HepG2 (cell line): ENCODE data around the gene DDR2. TPM values are rescaled to one million over a fixed set of nuclear protein-coding genes. Genes with fewer than 3 reads are reported as not detected.

Source experiments
- ATAC-seq: fragments of 200-7000 bp; cut with Tn5 transposase; 3 replicates; pipeline ENCODE4 v1.9.1; 2020; ENCODE audit warnings: mild to moderate bottlenecking, moderate library complexity
- BruUV-seq: library from RNA; stranded (reverse); fragments of 400-500 nt; replicated peaks from 2 replicates; lab custom pipeline; 2021; lab: Mats Ljungman, UMichigan
- CTCF ChIA-PET: fragments of 300-600 bp; formaldehyde crosslinking; extraction: SDS; loops from one replicate; lab custom pipeline; 2021; ENCODE audit warnings: low total read pairs, inconsistent platforms, low intra/inter-chr PET ratio; lab: Yijun Ruan, JAX
- POLR2A ChIA-PET: fragments of 350-600 bp; sonication (Branson Sonifier 250); formaldehyde crosslinking; loops from one replicate; lab custom pipeline; 2020; ENCODE audit warnings: antibody characterized with exemption, inconsistent platforms; lab: Yijun Ruan, JAX
- DNase-seq: peaks from one replicate; pipeline ENCODE4 v3.0.0-alpha.2; 2015; ENCODE audit warnings: low spot score
- FAIRE-seq: peaks from 3 replicates; lab custom pipeline; 2011; peaks lifted over from hg19 to GRCh38; lab: Jason Lieb, UNC
- H2AFZ ChIP-seq: one replicate; pipeline ENCODE4 v1.6.1; 2011; ENCODE audit warnings: low read length, inconsistent platforms
- H3K27ac ChIP-seq: fragments of 300-600 bp; 3 replicates; pipeline ENCODE4 v1.8.0; 2011; ENCODE audit warnings: mixed run types, mild to moderate bottlenecking, mixed read lengths, low read length, inconsistent platforms; ENCODE audit not compliant: insufficient read depth; ENCODE audit errors: extremely low read length
- H3K27me3 ChIP-seq, 2 experiments: fragments of 200-600 bp in 1 of 2; 2 replicates in 1 of 2; 3 replicates in 1 of 2; pipeline versions ENCODE4 v1.6.0 to v1.8.0; 2011; ENCODE audit warnings: low read length in 2 of 2, mild to moderate bottlenecking in 2 of 2, moderate library complexity in 2 of 2, inconsistent platforms in 1 of 2; ENCODE audit not compliant: insufficient read depth in 2 of 2, control insufficient read depth in 1 of 2
- H3K36me3 ChIP-seq, 2 experiments: fragments of 200-600 bp in 1 of 2; replicated peaks in 1 of 2; 2 replicates in 1 of 2; 3 replicates in 1 of 2; pipeline versions ENCODE4 v1.5.1 to v1.8.0; 2011; ENCODE audit warnings: low read length in 2 of 2, inconsistent platforms in 1 of 2; ENCODE audit not compliant: insufficient read depth in 2 of 2, control insufficient read depth in 1 of 2
- H3K4me1 ChIP-seq: 2 replicates; pipeline ENCODE4 v1.5.1; 2012; ENCODE audit warnings: low read length, inconsistent platforms; ENCODE audit not compliant: insufficient read depth
- H3K4me2 ChIP-seq: 2 replicates; pipeline ENCODE4 v1.6.0; 2011; ENCODE audit warnings: low read depth, low read length, inconsistent platforms
- H3K4me3 ChIP-seq, 3 experiments: fragments of 200-600 bp in 1 of 3; sonication (generic), shearing (Covaris generic) in 1 of 3; replicated peaks in 1 of 3; 2 replicates each; pipeline ENCODE4 v1.5.1; 2011 to 2016; ENCODE audit warnings: low read length in 3 of 3, inconsistent platforms in 2 of 3, low read depth in 2 of 3, mild to moderate bottlenecking in 2 of 3, control low read depth in 1 of 3, mixed read lengths in 1 of 3; ENCODE audit not compliant: insufficient read depth in 1 of 3
- H3K79me2 ChIP-seq: one replicate; pipeline ENCODE4 v1.6.1; 2011; ENCODE audit warnings: low read length, inconsistent platforms; ENCODE audit not compliant: insufficient read depth
- H3K9ac ChIP-seq: 2 replicates; pipeline ENCODE4 v1.6.0; 2011; ENCODE audit warnings: mild to moderate bottlenecking, low read depth, low read length, inconsistent platforms; ENCODE audit not compliant: insufficient read depth
- H3K9me3 ChIP-seq: 2 replicates; pipeline ENCODE4 v1.5.1; 2012; ENCODE audit warnings: mild to moderate bottlenecking, low read length
- H4K20me1 ChIP-seq: 2 replicates; pipeline ENCODE4 v1.6.0; 2011; ENCODE audit warnings: inconsistent platforms, mild to moderate bottlenecking, low read length, moderate library complexity; ENCODE audit not compliant: insufficient read depth
- DMAP1 ChIP-seq: IDR thresholded peaks from 2 replicates; pipeline ENCODE4 v1.6.1; 2016
- GTF3A ChIP-seq: sonication (generic); formaldehyde crosslinking; conservative IDR thresholded peaks from 2 replicates; pipeline ENCODE4 v1.4.0; 2020; ENCODE audit warnings: mild to moderate bottlenecking, missing genetic modification reagents
- HOXA5 ChIP-seq: sonication (generic); formaldehyde crosslinking; IDR thresholded peaks from 2 replicates; pipeline ENCODE4 v1.4.0; 2020; ENCODE audit warnings: missing genetic modification reagents
- JARID2 ChIP-seq: sonication (generic); formaldehyde crosslinking; IDR thresholded peaks from 2 replicates; pipeline ENCODE4 v1.8.1; 2023; ENCODE audit warnings: missing genetic modification reagents, inconsistent platforms; ENCODE audit not compliant: insufficient replicate concordance
- KAT7 ChIP-seq: IDR thresholded peaks from 2 replicates; pipeline ENCODE4 v1.6.1; 2018; ENCODE audit warnings: borderline replicate concordance, missing compliant biosample characterization
- KDM4B ChIP-seq: sonication (generic); formaldehyde crosslinking; IDR thresholded peaks from 2 replicates; pipeline ENCODE4 v1.4.0; 2020; ENCODE audit warnings: missing genetic modification reagents
- NFIB ChIP-seq: sonication (generic); formaldehyde crosslinking; IDR thresholded peaks from 2 replicates; pipeline ENCODE4 v1.9.0; 2021; ENCODE audit warnings: missing genetic modification reagents, mild to moderate bottlenecking, borderline replicate concordance
- PRPF4 ChIP-seq: fragments of 200-400 bp; formaldehyde crosslinking; IDR thresholded peaks from 2 replicates; pipeline ENCODE4 v1.6.1; 2016; ENCODE audit warnings: low read length, low read depth; ENCODE audit not compliant: poor library complexity, severe bottlenecking
- RCOR2 ChIP-seq: IDR thresholded peaks from 2 replicates; pipeline ENCODE4 v1.6.1; 2016; ENCODE audit warnings: missing biosample characterization, missing genetic modification reagents
- REPIN1 ChIP-seq: sonication (generic); formaldehyde crosslinking; IDR thresholded peaks from 2 replicates; pipeline ENCODE4 v1.8.0; 2022; ENCODE audit warnings: missing genetic modification reagents, low read depth, mild to moderate bottlenecking, borderline replicate concordance
- STAT5B ChIP-seq: sonication (generic); formaldehyde crosslinking; IDR thresholded peaks from 2 replicates; pipeline ENCODE4 v1.4.0; 2020; ENCODE audit warnings: missing genetic modification reagents
- ZFP62 ChIP-seq: sonication (generic); formaldehyde crosslinking; IDR thresholded peaks from 2 replicates; pipeline ENCODE4 v1.4.0; 2020; ENCODE audit warnings: missing genetic modification reagents
- ZNF12 ChIP-seq: sonication (generic); formaldehyde crosslinking; IDR thresholded peaks from 2 replicates; pipeline ENCODE4 v1.5.0; 2020; ENCODE audit warnings: missing genetic modification reagents
- ZNF234 ChIP-seq: sonication (generic); formaldehyde crosslinking; conservative IDR thresholded peaks from 2 replicates; pipeline ENCODE4 v1.5.1; 2020; ENCODE audit warnings: mild to moderate bottlenecking, missing genetic modification reagents
- ZNF839 ChIP-seq: sonication (generic); formaldehyde crosslinking; IDR thresholded peaks from 2 replicates; pipeline ENCODE4 v1.4.0; 2020; ENCODE audit warnings: missing genetic modification reagents, mild to moderate bottlenecking, borderline replicate concordance
- WGBS: methylation state at CpG from one replicate; pipeline ENCODE4 v1.1.6; 2017; ENCODE audit warnings: low lambda C conversion rate; 5-methylcytosine and 5-hydroxymethylcytosine counted together
- in situ Hi-C: cut with HindIII; loops from 2 replicates; pipeline ENCODE4 v1.10.0; 2017; ENCODE audit warnings: low pct_unique_long_range_greater_than_20kb; ENCODE audit not compliant: extremely low pct_ligation_motif_present
- intact Hi-C: fragments of 100-400 bp; cut with micrococcal nuclease; formaldehyde crosslinking; loops from one replicate; pipeline ENCODE4 v1.10.0; 2022; ENCODE audit not compliant: unreplicated experiment
- polyA plus RNA-seq, 8 experiments: library from polyadenylated mRNA; depleted of rRNA in 3 of 8; stranded (reverse) in 7 of 8; unstranded in 1 of 8; fragments of >200 nt; fragmentation: Illumina TruSeq in 4 of 8; extraction: Trizol in 4 of 8; gene quantifications; 2 replicates each; pipeline versions ENCODE4 v1.2.1 to v1.2.3, GENCODE V29; 2011 to 2016; ENCODE audit warnings: low read depth in 4 of 8, missing spikeins in 1 of 8, mixed read lengths in 1 of 8; ENCODE audit not compliant: insufficient read depth in 1 of 8
- total RNA-seq, 5 experiments: library from RNA; depleted of rRNA; stranded (reverse); fragments of >200 nt; fragmentation: Illumina TruSeq; extraction: Trizol; gene quantifications; 2 replicates each; pipeline ENCODE4 v1.2.3, GENCODE V29; 2016; ENCODE audit warnings: low read depth in 1 of 5
- TF ChIP-seq, protein P1 (sequence below): sonication (generic); formaldehyde crosslinking; IDR thresholded peaks from 2 replicates; pipeline ENCODE4 v1.5.0; 2020; ENCODE audit warnings: mild to moderate bottlenecking, missing genetic modification reagents, borderline replicate concordance
- TF ChIP-seq, protein P2 (sequence below): sonication (generic); formaldehyde crosslinking; IDR thresholded peaks from 2 replicates; pipeline ENCODE4 v1.9.0; 2021; ENCODE audit warnings: missing genetic modification reagents, mild to moderate bottlenecking, borderline replicate concordance
- TF ChIP-seq, protein P3 (sequence below): sonication (generic); formaldehyde crosslinking; IDR thresholded peaks from 2 replicates; pipeline ENCODE4 v1.4.0; 2020; ENCODE audit warnings: missing genetic modification reagents, borderline replicate concordance

DDR2 gene
- total and polyA plus RNA-seq, 2 of the 13 experiments (the other 11 are each of a cell fraction or from before 2014, with no cell fraction given): 0.36 to 0.38 TPM

DNA sequence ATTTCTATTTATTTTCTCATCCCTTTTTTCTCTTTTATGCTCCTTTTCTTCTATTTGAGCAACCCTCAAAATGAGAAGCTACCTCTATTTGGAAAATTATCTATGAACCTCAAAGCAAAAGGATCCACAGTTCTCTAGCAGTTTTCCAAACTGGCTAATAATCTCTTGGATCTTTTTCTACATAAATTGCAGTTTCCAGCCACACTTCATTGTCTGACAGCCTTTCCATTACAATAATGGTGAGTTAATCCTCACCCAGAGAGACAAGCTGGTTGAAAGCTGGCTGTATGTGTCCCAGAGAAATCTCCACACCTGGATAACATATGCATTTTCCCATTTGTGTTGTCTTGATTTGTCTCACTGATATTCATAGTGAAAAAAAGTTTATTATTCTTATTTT is 141.7 kb downstream of the DDR2 start (continued):
- TF ChIP-seq, protein P1, sequence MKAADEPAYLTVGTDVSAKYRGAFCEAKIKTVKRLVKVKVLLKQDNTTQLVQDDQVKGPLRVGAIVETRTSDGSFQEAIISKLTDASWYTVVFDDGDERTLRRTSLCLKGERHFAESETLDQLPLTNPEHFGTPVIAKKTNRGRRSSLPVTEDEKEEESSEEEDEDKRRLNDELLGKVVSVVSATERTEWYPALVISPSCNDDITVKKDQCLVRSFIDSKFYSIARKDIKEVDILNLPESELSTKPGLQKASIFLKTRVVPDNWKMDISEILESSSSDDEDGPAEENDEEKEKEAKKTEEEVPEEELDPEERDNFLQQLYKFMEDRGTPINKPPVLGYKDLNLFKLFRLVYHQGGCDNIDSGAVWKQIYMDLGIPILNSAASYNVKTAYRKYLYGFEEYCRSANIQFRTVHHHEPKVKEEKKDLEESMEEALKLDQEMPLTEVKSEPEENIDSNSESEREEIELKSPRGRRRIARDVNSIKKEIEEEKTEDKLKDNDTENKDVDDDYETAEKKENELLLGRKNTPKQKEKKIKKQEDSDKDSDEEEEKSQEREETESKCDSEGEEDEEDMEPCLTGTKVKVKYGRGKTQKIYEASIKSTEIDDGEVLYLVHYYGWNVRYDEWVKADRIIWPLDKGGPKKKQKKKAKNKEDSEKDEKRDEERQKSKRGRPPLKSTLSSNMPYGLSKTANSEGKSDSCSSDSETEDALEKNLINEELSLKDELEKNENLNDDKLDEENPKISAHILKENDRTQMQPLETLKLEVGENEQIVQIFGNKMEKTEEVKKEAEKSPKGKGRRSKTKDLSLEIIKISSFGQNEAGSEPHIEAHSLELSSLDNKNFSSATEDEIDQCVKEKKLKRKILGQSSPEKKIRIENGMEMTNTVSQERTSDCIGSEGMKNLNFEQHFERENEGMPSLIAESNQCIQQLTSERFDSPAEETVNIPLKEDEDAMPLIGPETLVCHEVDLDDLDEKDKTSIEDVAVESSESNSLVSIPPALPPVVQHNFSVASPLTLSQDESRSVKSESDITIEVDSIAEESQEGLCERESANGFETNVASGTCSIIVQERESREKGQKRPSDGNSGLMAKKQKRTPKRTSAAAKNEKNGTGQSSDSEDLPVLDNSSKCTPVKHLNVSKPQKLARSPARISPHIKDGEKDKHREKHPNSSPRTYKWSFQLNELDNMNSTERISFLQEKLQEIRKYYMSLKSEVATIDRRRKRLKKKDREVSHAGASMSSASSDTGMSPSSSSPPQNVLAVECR (CRISPR knock-in tag): no peak
- no peak for TF ChIP-seq KDM4B (CRISPR knock-in tag)
- no peak for TF ChIP-seq DMAP1 (CRISPR knock-in tag)
- TF ChIP-seq ZNF234 (CRISPR knock-in tag): no peak
- TF ChIP-seq, protein P2, sequence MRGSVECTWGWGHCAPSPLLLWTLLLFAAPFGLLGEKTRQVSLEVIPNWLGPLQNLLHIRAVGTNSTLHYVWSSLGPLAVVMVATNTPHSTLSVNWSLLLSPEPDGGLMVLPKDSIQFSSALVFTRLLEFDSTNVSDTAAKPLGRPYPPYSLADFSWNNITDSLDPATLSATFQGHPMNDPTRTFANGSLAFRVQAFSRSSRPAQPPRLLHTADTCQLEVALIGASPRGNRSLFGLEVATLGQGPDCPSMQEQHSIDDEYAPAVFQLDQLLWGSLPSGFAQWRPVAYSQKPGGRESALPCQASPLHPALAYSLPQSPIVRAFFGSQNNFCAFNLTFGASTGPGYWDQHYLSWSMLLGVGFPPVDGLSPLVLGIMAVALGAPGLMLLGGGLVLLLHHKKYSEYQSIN (CRISPR knock-in tag): no peak

DNA sequence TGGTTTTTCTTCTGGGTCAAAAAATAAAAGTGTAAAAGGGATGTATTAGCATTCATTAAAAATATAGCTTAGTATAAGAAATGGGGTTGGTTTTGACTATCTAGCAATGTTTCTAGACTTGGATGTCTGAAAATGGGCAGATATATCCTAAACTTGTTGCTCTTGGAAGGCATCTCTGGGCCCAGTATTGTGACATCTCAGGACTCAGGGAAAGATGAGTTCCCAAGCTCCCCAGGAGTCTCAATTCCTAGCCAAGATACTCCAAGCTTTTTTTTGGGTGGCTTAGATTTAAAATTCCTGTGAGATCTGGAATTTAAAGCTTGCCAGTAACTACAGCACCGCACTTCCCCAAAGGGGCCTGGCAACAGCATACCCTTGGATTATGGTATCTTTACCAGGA is 146.8 kb downstream of the DDR2 start:
- no peaks in the 10 kb centered on the region for H3K4me1 ChIP-seq
- H4K20me1 ChIP-seq: no peaks in the 10 kb centered on the region
- DNase-seq (no peak), FAIRE-seq (no peak), ATAC-seq (no peak)
- ChIA-PET CTCF (no interaction called here), POLR2A (no interaction called here)
- no peaks in the 10 kb centered on the region for H3K9me3 ChIP-seq
- H3K9ac ChIP-seq: no peak overlapping the region
- in situ Hi-C loops: no loop called here
- no peaks in the 10 kb centered on the region for H3K36me3 ChIP-seq
- H3K4me3 ChIP-seq: no peak overlapping the region
- intact Hi-C loops: no loop called here
- 100% methylated on average over 1 of the region's 1 CpG for WGBS
- no peaks in the 10 kb centered on the region for H3K27me3 ChIP-seq
- BruUV-seq: no TSS peak
- no peak overlapping the region for H3K4me2 ChIP-seq
- H3K79me2 ChIP-seq: no peaks in the 10 kb centered on the region
- H3K27ac ChIP-seq: no peak overlapping the region
- H2AFZ ChIP-seq: no peak overlapping the region
- no peak for TF ChIP-seq HOXA5 (CRISPR knock-in tag)
- no peak for TF ChIP-seq ZFP62 (CRISPR knock-in tag)
- no peak for TF ChIP-seq RCOR2 (CRISPR knock-in tag)
- no peak for TF ChIP-seq ZNF839 (CRISPR knock-in tag)
- TF ChIP-seq PRPF4: no peak
- no peak for TF ChIP-seq JARID2
- no peak for TF ChIP-seq KAT7 (CRISPR knock-in tag)
- TF ChIP-seq, protein P3, sequence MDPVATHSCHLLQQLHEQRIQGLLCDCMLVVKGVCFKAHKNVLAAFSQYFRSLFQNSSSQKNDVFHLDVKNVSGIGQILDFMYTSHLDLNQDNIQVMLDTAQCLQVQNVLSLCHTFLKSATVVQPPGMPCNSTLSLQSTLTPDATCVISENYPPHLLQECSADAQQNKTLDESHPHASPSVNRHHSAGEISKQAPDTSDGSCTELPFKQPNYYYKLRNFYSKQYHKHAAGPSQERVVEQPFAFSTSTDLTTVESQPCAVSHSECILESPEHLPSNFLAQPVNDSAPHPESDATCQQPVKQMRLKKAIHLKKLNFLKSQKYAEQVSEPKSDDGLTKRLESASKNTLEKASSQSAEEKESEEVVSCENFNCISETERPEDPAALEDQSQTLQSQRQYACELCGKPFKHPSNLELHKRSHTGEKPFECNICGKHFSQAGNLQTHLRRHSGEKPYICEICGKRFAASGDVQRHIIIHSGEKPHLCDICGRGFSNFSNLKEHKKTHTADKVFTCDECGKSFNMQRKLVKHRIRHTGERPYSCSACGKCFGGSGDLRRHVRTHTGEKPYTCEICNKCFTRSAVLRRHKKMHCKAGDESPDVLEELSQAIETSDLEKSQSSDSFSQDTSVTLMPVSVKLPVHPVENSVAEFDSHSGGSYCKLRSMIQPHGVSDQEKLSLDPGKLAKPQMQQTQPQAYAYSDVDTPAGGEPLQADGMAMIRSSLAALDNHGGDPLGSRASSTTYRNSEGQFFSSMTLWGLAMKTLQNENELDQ (CRISPR knock-in tag): no peak
- TF ChIP-seq NFIB (CRISPR knock-in tag): no peak
- TF ChIP-seq STAT5B (CRISPR knock-in tag): no peak
- TF ChIP-seq ZNF12: no peak
- no peak for TF ChIP-seq REPIN1
- TF ChIP-seq GTF3A (CRISPR knock-in tag): no peak
